Endothelial cell (in vitro differentiated cells): Measurements from ENCODE around the gene TRIM41. TPM values are rescaled to one million over a fixed set of nuclear protein-coding genes. Genes with fewer than 3 reads are reported as not detected.
A peak's percentile ranks its signal among the peaks of the same experiment; 100 is the strongest.

Source experiments
- DNase-seq: peaks from one replicate; pipeline ENCODE4 v3.0.0; 2021; ENCODE audit warnings: low spot score
- H3K27ac Mint-ChIP-seq: one replicate; pipeline ENCODE4 v1.8.0; 2021; ENCODE audit warnings: mixed read lengths, inconsistent platforms; ENCODE audit not compliant: unreplicated experiment
- H3K27me3 Mint-ChIP-seq: one replicate; pipeline ENCODE4 v1.8.0; 2021; ENCODE audit warnings: mild to moderate bottlenecking, moderate library complexity, mixed read lengths, inconsistent platforms; ENCODE audit not compliant: unreplicated experiment
- H3K36me3 Mint-ChIP-seq: one replicate; pipeline ENCODE4 v1.8.0; 2021; ENCODE audit warnings: mild to moderate bottlenecking, low read depth, mixed read lengths, inconsistent platforms; ENCODE audit not compliant: unreplicated experiment
- H3K4me1 Mint-ChIP-seq: one replicate; pipeline ENCODE4 v1.8.0; 2021; ENCODE audit warnings: mild to moderate bottlenecking, mixed read lengths, inconsistent platforms; ENCODE audit not compliant: unreplicated experiment
- H3K4me3 Mint-ChIP-seq: one replicate; pipeline ENCODE4 v1.8.0; 2021; ENCODE audit warnings: mild to moderate bottlenecking, mixed read lengths, inconsistent platforms; ENCODE audit not compliant: unreplicated experiment
- H3K9me3 Mint-ChIP-seq: one replicate; pipeline ENCODE4 v1.8.0; 2021; ENCODE audit warnings: mixed read lengths, inconsistent platforms; ENCODE audit not compliant: unreplicated experiment
- total RNA-seq: library from RNA; stranded (reverse); fragmentation: NEBNext Ultra II Directional; extraction: Animal tissue kit (Norgen Biotek cat#: 25700); gene quantifications from one replicate; pipeline ENCODE4 v1.2.1, GENCODE V29; 2021; ENCODE audit not compliant: unreplicated experiment
- TF ChIP-seq, protein P1 (sequence below): fragments of 200-600 bp; sonication (generic); IDR thresholded peaks from one replicate; pipeline ENCODE4 v1.5.0; 2021; ENCODE audit warnings: antibody characterized with exemption; ENCODE audit not compliant: unreplicated experiment

TRIM41 gene
- total RNA-seq, 1 donor from 2014 or later: 21.8 TPM

DNA sequence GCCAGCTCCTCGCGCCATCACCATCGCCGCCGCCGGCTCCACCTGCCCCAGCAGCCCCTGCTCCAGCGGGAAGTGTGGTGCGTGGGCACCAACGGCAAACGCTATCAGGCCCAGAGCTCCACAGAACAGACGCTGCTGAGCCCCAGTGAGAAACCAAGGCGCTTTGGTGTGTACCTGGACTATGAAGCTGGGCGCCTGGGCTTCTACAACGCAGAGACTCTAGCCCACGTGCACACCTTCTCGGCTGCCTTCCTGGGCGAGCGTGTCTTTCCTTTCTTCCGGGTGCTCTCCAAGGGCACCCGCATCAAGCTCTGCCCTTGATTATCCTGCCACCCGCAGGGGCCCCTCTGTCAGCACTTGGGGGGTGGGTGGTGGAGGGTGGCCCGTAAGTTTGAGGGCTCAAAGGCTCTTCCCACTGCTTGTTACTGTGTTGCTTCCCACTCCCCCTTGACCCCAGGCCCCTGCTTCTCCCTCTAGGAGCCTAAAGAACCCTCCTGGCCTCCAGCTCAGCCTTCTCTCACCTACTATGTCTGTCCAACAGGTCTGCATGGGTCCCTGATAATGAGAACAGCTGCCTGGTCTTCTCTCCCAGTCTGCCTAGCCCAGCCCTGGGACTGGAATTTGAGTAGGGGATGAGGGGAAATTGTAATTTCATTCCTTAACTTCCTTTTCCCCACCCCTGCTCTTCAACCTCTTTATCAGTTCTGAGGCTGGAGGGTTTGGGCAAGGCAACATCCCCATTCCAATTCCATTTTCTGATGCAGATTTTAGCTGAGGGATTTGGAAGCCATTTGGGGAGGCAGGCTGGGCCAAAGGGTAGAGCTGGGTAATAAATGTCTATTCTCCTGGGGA, 11.6 kb downstream of the TRIM41 start:
- H3K9me3 Mint-ChIP-seq: no peaks in the 10 kb centered on the region

DNA sequence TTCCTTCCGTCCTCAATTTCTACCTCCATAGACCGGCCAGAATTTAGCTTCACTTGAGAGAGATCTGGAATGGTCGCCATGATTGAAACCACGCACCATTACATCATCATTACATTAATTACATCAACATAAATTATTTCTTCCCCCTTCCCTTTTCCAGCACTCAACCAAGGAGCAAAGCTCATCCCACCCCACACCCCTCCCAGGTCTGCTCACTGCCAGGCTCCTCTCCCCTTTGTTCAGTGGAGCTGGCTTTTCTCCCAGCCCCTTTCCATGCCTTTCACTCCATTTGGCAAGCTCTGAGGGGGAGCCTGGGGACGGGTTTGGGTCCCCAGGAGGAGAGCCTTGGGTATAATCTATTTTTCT, 12.2 kb downstream of the TRIM41 start:
- Mint-ChIP-seq H3K4me1 (no peaks in the 10 kb centered on the region), H3K27me3 (peaks cover 11% of the 10 kb centered on the region), H3K27ac (peak overlapping the region; percentile 67), H3K9me3 (no peaks in the 10 kb centered on the region), H3K4me3 (no peak overlapping the region), H3K36me3 (peaks cover 48% of the 10 kb centered on the region)
- TF ChIP-seq, protein P1, sequence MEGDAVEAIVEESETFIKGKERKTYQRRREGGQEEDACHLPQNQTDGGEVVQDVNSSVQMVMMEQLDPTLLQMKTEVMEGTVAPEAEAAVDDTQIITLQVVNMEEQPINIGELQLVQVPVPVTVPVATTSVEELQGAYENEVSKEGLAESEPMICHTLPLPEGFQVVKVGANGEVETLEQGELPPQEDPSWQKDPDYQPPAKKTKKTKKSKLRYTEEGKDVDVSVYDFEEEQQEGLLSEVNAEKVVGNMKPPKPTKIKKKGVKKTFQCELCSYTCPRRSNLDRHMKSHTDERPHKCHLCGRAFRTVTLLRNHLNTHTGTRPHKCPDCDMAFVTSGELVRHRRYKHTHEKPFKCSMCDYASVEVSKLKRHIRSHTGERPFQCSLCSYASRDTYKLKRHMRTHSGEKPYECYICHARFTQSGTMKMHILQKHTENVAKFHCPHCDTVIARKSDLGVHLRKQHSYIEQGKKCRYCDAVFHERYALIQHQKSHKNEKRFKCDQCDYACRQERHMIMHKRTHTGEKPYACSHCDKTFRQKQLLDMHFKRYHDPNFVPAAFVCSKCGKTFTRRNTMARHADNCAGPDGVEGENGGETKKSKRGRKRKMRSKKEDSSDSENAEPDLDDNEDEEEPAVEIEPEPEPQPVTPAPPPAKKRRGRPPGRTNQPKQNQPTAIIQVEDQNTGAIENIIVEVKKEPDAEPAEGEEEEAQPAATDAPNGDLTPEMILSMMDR: no peak
- DNase-seq: no peak

More for the DNA sequence above, 11.6 kb downstream of the TRIM41 start:
- Mint-ChIP-seq H3K27ac (peak overlapping the region; percentile 67), H3K4me1 (no peaks in the 10 kb centered on the region), H3K4me3 (no peak overlapping the region), H3K27me3 (peaks cover 11% of the 10 kb centered on the region), H3K36me3 (peaks cover 51% of the 10 kb centered on the region)
- TF ChIP-seq, protein P1: no peak
- no peak for DNase-seq

DNA sequence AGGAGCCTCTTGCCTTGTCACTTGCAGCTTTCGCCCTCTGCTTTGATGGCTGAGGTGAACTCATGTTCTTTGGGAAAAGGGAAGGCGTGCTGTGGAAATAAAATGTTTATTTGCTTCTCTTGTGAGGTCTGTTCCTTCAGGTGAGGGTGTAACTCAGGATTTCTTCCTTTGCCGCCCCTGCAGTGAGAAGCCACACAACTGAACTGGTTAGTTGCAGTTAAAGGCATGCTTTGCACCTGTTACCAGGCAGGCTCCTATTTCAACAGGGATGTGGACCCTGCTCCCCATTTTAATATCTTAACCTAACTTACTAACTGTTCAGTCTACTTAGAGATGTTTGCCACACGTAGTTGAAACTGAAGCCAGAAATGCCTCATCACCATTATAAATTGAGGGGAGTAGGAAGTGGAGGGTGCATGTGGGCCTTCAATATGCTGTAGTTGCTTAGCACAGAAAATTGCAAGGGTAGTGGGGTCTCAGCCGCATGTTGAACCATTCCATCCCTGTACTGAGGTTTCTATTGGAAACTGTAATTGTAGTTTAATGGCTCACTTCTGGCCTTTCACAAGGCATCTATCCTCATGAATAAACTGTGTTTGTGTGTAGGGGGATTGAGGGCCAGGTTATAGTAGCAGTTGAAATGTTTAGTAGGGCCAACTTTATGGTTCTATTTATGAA, 12.7 kb downstream of the TRIM41 start:
- TF ChIP-seq, protein P1: no peak
- H3K9me3 Mint-ChIP-seq: no peaks in the 10 kb centered on the region
- no peaks in the 10 kb centered on the region for H3K4me1 Mint-ChIP-seq
- peaks cover 11% of the 10 kb centered on the region for H3K27me3 Mint-ChIP-seq
- no peak overlapping the region for H3K4me3 Mint-ChIP-seq
- H3K36me3 Mint-ChIP-seq: peaks cover 48% of the 10 kb centered on the region
- DNase-seq: no peak
- H3K27ac Mint-ChIP-seq: peak overlapping the region; percentile 67

DNA sequence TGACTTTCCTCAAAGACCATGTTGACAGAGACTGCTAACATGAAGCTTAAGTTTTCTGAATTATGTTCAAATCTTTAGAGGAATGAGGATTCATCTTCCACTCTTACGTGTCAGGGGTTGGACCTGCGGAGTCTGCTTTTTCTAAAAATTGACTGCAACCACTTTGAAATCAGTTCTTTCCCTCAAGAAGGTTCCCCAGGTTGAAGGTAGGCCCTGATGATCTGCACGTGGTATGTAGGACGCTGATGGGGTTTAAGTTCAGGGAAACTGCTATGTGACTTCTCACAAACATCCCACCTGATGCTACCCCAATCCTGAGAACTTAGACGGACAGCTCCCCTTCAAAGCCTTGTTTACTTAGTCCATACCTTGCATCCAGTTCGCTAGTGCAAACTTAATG, 13.4 kb downstream of the TRIM41 start:
- Mint-ChIP-seq H3K36me3 (peaks cover 54% of the 10 kb centered on the region), H3K4me3 (peak overlapping the region; percentile 76), H3K27me3 (peaks cover 11% of the 10 kb centered on the region), H3K4me1 (peaks cover 4% of the 10 kb centered on the region), H3K9me3 (no peaks in the 10 kb centered on the region), H3K27ac (no peak overlapping the region)
- DNase-seq: no peak
- TF ChIP-seq, protein P1: no peak
